Spleen (tissue), 11 donors: ENCODE data around the gene ABI3BP. TPM values are rescaled to one million over a fixed set of nuclear protein-coding genes. Genes with fewer than 3 reads are reported as not detected.

Source experiments
- DNase-seq: peaks from one replicate; pipeline ENCODE4 v3.0.0-alpha.2; 2020
- H3K27ac ChIP-seq, 8 donors: fragments of 200-600 bp; sonication (generic) in 7 of 8; 1 replicate in 4 of 8; 2 replicates in 4 of 8; pipeline versions ENCODE4 v1.5.0 to v1.8.0; 2016 to 2021; ENCODE audit warnings: inconsistent platforms in 4 of 8, mild to moderate bottlenecking in 4 of 8, moderate library complexity in 1 of 8
- H3K27me3 ChIP-seq, 7 donors: fragments of 200-600 bp; sonication (generic) in 6 of 7; replicated peaks in 1 of 7; 1 replicate in 4 of 7; 2 replicates in 3 of 7; pipeline versions ENCODE4 v1.5.0 to v1.8.0; 2016 to 2021; ENCODE audit warnings: inconsistent platforms in 3 of 7, mild to moderate bottlenecking in 1 of 7
- H3K36me3 ChIP-seq, 6 donors: fragments of 200-600 bp; sonication (generic) in 5 of 6; 1 replicate in 4 of 6; 2 replicates in 2 of 6; pipeline versions ENCODE4 v1.5.0 to v1.8.0; 2016 to 2021; ENCODE audit warnings: inconsistent platforms in 2 of 6
- H3K4me1 ChIP-seq, 6 donors: fragments of 200-600 bp; sonication (generic) in 5 of 6; 1 replicate in 3 of 6; 2 replicates in 3 of 6; pipeline versions ENCODE4 v1.5.0 to v1.8.0; 2016 to 2021; ENCODE audit warnings: inconsistent platforms in 3 of 6
- H3K4me3 ChIP-seq, 8 donors: fragments of 200-600 bp; sonication (generic) in 7 of 8; 1 replicate in 4 of 8; 2 replicates in 4 of 8; pipeline versions ENCODE4 v1.5.0 to v1.8.0; 2016 to 2021; ENCODE audit warnings: inconsistent platforms in 4 of 8, mild to moderate bottlenecking in 4 of 8, moderate library complexity in 2 of 8
- H3K9me3 ChIP-seq, 8 donors: fragments of 200-600 bp; sonication (generic) in 7 of 8; 1 replicate in 4 of 8; 2 replicates in 4 of 8; pipeline versions ENCODE4 v1.5.0 to v1.8.0; 2016 to 2021; ENCODE audit warnings: inconsistent platforms in 4 of 8
- POLR2A ChIP-seq, 3 donors: fragments of 450-650 bp; IDR thresholded peaks; one replicate each; pipeline ENCODE4 v1.5.1; 2017; ENCODE audit warnings: antibody characterized with exemption in 3 of 3, mild to moderate bottlenecking in 1 of 3
- POLR2AphosphoS5 ChIP-seq, 3 donors: sonication (generic); formaldehyde crosslinking; IDR thresholded peaks; one replicate each; pipeline ENCODE4 v1.5.1; 2017; ENCODE audit warnings: antibody characterized with exemption in 3 of 3
- WGBS, 5 donors: extraction: QIAGEN DNeasy Blood & Tissue Kit in 3 of 5; methylation state at CpG; one replicate each; pipeline versions ENCODE4 v1.1.5 to v1.1.7; 2013 to 2018; 5-methylcytosine and 5-hydroxymethylcytosine counted together
- intact Hi-C: fragments of 100-400 bp; cut with DNase I; formaldehyde crosslinking; loops from one replicate; pipeline ENCODE4 v1.15.0; 2023; ENCODE audit warnings: low total_unique reads
- polyA plus RNA-seq, 3 donors: library from polyadenylated mRNA; stranded (reverse); fragments of 200-250 nt; gene quantifications; one replicate each; pipeline ENCODE4 v1.2.1, GENCODE V29; 2013
- total RNA-seq, 7 donors: library from RNA; depleted of rRNA in 3 of 7; stranded (reverse); fragments of >200 nt in 3 of 7; fragmentation: NEBNext Ultra II Directional in 4 of 7; extraction: Animal tissue kit (Norgen Biotek cat#: 25700) in 4 of 7; gene quantifications; one replicate each; pipeline versions ENCODE4 v1.1.0 to v1.2.1, GENCODE V29; 2016 to 2021
- TF ChIP-seq, protein P1 (sequence below), 11 experiments: fragments of 200-600 bp in 7 of 11; fragments of 450-650 bp in 4 of 11; sonication (generic) in 4 of 11; IDR thresholded peaks in 8 of 11; conservative IDR thresholded peaks in 3 of 11; 1 replicate in 7 of 11; 2 replicates in 4 of 11; pipeline versions ENCODE4 v1.4.0 to v1.8.0; 2016 to 2021; ENCODE audit warnings: antibody characterized with exemption in 11 of 11, inconsistent platforms in 4 of 11, mild to moderate bottlenecking in 1 of 11
- donor health status: healthy with polysubstance abuse.
- donor health status: DM: no; HTN: no; CAD: no; lungs with moderate emphysema.
- donor health status: DM: no; HTN: no; CAD: no.
- donor health status: Bipolar disorder and iron deficiency.
- donor health status: healthy.
- donor health status: DM: no; HTN: no; CAD: no.
- donor health status: DM: yes; HTN: yes; CAD: no.

Gene ABI3BP
- total and polyA plus RNA-seq, 10 donors: 4.2 to 29.9 (median 16.3) TPM

DNA sequence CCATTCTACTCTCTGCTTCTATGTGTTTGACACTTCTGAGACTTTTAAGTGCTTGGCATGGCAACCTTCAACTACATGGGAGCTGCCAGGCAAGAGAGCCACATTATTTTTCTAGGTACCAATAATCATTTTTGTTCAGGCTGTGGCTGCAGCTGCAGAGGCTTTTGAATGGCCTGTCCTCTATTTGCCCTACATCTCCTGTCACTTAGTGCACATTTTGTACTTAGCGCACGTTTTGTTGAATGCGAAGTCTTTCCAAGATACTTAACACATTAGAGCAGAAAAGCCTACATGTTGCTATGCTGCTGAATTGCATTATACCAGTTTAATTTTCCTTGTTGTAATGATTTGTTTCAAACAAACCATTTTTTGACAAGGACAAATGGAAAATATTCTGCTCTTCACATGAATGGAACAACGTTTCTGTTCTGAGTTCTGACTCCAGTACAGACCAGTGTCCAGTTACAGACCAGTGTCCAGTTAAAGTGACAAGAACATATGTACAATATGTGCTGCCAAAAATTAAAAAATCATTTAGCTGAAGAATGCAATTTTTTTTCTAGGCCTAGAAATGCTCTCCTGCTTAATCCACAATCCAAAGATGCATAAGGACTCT lies 113.9 kb downstream of the ABI3BP start:
- H3K4me3 ChIP-seq: no peak overlapping the region
- TF ChIP-seq POLR2A (IDR thresholded peaks at IDR 0.05) (no peak), POLR2AphosphoS5 (IDR thresholded peaks at IDR 0.05) (no peak)
- TF ChIP-seq, protein P1, sequence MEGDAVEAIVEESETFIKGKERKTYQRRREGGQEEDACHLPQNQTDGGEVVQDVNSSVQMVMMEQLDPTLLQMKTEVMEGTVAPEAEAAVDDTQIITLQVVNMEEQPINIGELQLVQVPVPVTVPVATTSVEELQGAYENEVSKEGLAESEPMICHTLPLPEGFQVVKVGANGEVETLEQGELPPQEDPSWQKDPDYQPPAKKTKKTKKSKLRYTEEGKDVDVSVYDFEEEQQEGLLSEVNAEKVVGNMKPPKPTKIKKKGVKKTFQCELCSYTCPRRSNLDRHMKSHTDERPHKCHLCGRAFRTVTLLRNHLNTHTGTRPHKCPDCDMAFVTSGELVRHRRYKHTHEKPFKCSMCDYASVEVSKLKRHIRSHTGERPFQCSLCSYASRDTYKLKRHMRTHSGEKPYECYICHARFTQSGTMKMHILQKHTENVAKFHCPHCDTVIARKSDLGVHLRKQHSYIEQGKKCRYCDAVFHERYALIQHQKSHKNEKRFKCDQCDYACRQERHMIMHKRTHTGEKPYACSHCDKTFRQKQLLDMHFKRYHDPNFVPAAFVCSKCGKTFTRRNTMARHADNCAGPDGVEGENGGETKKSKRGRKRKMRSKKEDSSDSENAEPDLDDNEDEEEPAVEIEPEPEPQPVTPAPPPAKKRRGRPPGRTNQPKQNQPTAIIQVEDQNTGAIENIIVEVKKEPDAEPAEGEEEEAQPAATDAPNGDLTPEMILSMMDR (IDR thresholded peaks at IDR 0.05 in 8 of 11, conservative IDR thresholded peaks at IDR 0.05 in 3 of 11): no peak
- H3K9me3 ChIP-seq: no peaks in the 10 kb centered on the region
- DNase-seq: no peak
- no peaks in the 10 kb centered on the region for H3K4me1 ChIP-seq
- 67 to 88% (median 71%) methylated on average over 4 of the region's 4 CpGs for WGBS, 5 donors
- H3K36me3 ChIP-seq: no peaks in the 10 kb centered on the region
- intact Hi-C loops: no loop called here
- no peaks in the 10 kb centered on the region for H3K27me3 ChIP-seq
- H3K27ac ChIP-seq: no peak overlapping the region

DNA sequence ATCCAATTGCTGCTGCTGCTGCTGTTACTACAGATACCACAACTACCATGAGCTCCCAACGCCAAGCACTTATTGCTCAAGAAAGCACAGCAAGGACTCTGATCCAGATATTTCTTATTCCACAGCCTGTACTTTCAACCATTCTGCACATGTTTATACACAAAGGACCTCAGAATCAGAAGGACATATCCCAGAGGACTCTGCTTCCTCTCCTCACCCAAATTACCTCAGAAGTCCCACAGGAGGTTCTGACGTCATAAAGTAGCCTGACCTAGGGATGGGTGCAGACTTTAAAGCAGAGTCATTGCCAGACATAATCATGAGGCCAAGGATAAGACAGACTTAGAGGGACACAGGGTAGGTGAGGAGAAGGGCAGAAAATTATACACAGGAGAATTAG lies 115.9 kb downstream of the ABI3BP start:
- Histone ChIP-seq H3K9me3 (no peaks in the 10 kb centered on the region), H3K4me3 (no peak overlapping the region), H3K4me1 (no peaks in the 10 kb centered on the region), H3K36me3 (no peaks in the 10 kb centered on the region), H3K27ac (no peak overlapping the region), H3K27me3 (no peaks in the 10 kb centered on the region)
- intact Hi-C loops: no loop called here
- 74 to 81% (median 81%) methylated on average over 2 of the region's 2 CpGs for WGBS, 5 donors
- DNase-seq: no peak
- TF ChIP-seq, protein P1 (IDR thresholded peaks at IDR 0.05 in 8 of 11, conservative IDR thresholded peaks at IDR 0.05 in 3 of 11): no peak
- TF ChIP-seq POLR2AphosphoS5 (IDR thresholded peaks at IDR 0.05) (no peak), POLR2A (IDR thresholded peaks at IDR 0.05) (no peak)

DNA sequence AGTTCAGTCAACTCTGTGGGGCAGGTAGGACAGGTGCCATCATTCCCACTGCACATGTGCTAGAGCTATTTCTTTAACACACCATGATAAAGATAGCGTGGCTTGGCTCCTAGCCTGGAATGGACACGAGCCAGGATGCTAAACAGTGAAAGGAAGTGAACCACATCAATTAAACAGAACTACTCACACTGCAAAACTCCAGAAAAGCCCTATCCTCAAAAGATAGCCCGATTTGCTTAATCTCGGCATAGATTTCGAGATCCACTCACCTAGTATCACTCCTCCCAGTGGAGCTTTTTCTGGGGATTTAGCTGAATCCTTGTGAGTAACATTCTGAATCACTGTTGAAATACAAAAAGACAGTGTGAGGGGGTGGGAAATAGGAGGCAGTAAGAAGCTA lies 118.0 kb downstream of the ABI3BP start:
- H3K27ac ChIP-seq: no peak overlapping the region
- H3K4me3 ChIP-seq: no peak overlapping the region
- H3K9me3 ChIP-seq: no peaks in the 10 kb centered on the region
- no peaks in the 10 kb centered on the region for H3K27me3 ChIP-seq
- no peak for DNase-seq
- no peaks in the 10 kb centered on the region for H3K36me3 ChIP-seq
- no peak for TF ChIP-seq POLR2AphosphoS5 (IDR thresholded peaks at IDR 0.05)
- TF ChIP-seq, protein P1 (IDR thresholded peaks at IDR 0.05 in 8 of 11, conservative IDR thresholded peaks at IDR 0.05 in 3 of 11): no peak
- no peak for TF ChIP-seq POLR2A (IDR thresholded peaks at IDR 0.05)
- no peaks in the 10 kb centered on the region for H3K4me1 ChIP-seq
- WGBS, 5 donors: 5 to 35% (median 14%) methylated on average over 5 of the region's 5 CpGs
- intact Hi-C loops: no loop called here

DNA sequence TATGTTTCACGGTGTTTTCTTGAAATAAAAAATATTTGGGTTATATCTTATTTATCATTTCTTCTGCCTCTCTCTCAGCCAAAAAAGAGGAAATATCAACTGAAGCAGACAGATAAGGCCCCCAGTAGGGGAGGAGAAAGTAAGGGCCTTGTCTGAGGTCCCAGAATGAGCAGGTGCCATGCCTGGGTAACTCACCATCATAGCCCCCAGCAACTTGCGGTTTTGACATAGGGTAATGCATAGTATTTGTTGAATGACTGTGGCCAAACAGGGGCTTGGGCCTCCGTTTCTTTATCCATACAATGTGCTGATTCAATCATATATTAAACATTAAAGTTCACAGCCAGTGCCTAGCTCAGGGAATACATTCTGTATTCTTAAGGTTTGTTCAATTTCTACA lies 119.6 kb downstream of the ABI3BP start:
- intact Hi-C loops: no loop called here
- H3K4me3 ChIP-seq: no peak overlapping the region
- no peaks in the 10 kb centered on the region for H3K36me3 ChIP-seq
- WGBS, 5 donors: 49 to 68% (median 57%) methylated on average over 3 of the region's 3 CpGs
- H3K9me3 ChIP-seq: no peaks in the 10 kb centered on the region
- TF ChIP-seq POLR2AphosphoS5 (IDR thresholded peaks at IDR 0.05): no peak
- TF ChIP-seq, protein P1 (IDR thresholded peaks at IDR 0.05 in 8 of 11, conservative IDR thresholded peaks at IDR 0.05 in 3 of 11): no peak
- no peak for TF ChIP-seq POLR2A (IDR thresholded peaks at IDR 0.05)
- no peak overlapping the region for H3K27ac ChIP-seq
- H3K27me3 ChIP-seq: no peaks in the 10 kb centered on the region
- DNase-seq: no peak
- H3K4me1 ChIP-seq: no peaks in the 10 kb centered on the region
